Liver (tissue), 9 donors: ENCODE measurements around the gene SECISBP2L. TPM values are rescaled to one million over a fixed set of nuclear protein-coding genes. Genes with fewer than 3 reads are reported as not detected.

Experiments
- DNase-seq: peaks from one replicate; pipeline ENCODE4 v3.0.0-alpha.2; 2017; ENCODE audit warnings: low spot score
- H3K27ac ChIP-seq, 2 donors: one replicate each; pipeline ENCODE4 v1.7.0; 2013; ENCODE audit warnings: inconsistent platforms in 2 of 2, low read length in 2 of 2, control low read depth in 1 of 2, low read depth in 1 of 2, mild to moderate bottlenecking in 1 of 2
- H3K27me3 ChIP-seq, 4 donors: one replicate each; pipeline versions ENCODE4 v1.6.1 to v1.7.0; 2013; ENCODE audit warnings: low read length in 3 of 4, inconsistent platforms in 1 of 4, mild to moderate bottlenecking in 1 of 4, moderate library complexity in 1 of 4; ENCODE audit not compliant: control insufficient read depth in 4 of 4, insufficient read depth in 4 of 4
- H3K36me3 ChIP-seq, 4 donors: one replicate each; pipeline versions ENCODE4 v1.6.1 to v1.7.0; 2013; ENCODE audit warnings: low read length in 3 of 4, mild to moderate bottlenecking in 3 of 4, low read depth in 1 of 4, moderate library complexity in 1 of 4; ENCODE audit not compliant: control insufficient read depth in 4 of 4, insufficient read depth in 3 of 4
- H3K4me1 ChIP-seq, 4 donors: one replicate each; pipeline versions ENCODE4 v1.6.1 to v1.7.0; 2013; ENCODE audit warnings: low read length in 3 of 4, mild to moderate bottlenecking in 3 of 4, moderate library complexity in 1 of 4; ENCODE audit not compliant: control insufficient read depth in 4 of 4, insufficient read depth in 4 of 4
- H3K4me3 ChIP-seq, 3 donors: one replicate each; pipeline versions ENCODE4 v1.6.1 to v1.7.0; 2013; ENCODE audit warnings: low read length in 3 of 3, control low read depth in 1 of 3, low read depth in 1 of 3, mild to moderate bottlenecking in 1 of 3
- H3K9ac ChIP-seq, 2 donors: one replicate each; pipeline ENCODE4 v1.7.0; 2013; ENCODE audit warnings: low read length in 2 of 2, mild to moderate bottlenecking in 2 of 2, moderate library complexity in 2 of 2, control low read depth in 1 of 2, low read depth in 1 of 2
- H3K9me3 ChIP-seq, 4 donors: one replicate each; pipeline versions ENCODE4 v1.6.1 to v1.7.0; 2013; ENCODE audit warnings: low read length in 3 of 4; ENCODE audit not compliant: control insufficient read depth in 4 of 4
- CTCF ChIP-seq: fragments of 150-350 bp; IDR thresholded peaks from 2 replicates; pipeline ENCODE4 v1.5.1; 2017; ENCODE audit warnings: improper control_type of control experiment, low read depth, low read length; ENCODE audit not compliant: missing input control
- FOXA1 ChIP-seq: IDR thresholded peaks from 2 replicates; pipeline ENCODE4 v1.6.1; 2016; ENCODE audit warnings: antibody characterized with exemption
- GABPA ChIP-seq, 2 donors: IDR thresholded peaks in 1 of 2; conservative IDR thresholded peaks in 1 of 2; 2 replicates each; pipeline ENCODE4 v1.6.1; 2016; ENCODE audit warnings: antibody characterized with exemption in 2 of 2, mild to moderate bottlenecking in 1 of 2, moderate library complexity in 1 of 2
- HNF4G ChIP-seq: IDR thresholded peaks from 2 replicates; pipeline ENCODE4 v1.6.1; 2016; ENCODE audit warnings: antibody characterized with exemption
- JUND ChIP-seq, 2 donors: IDR thresholded peaks; 2 replicates each; pipeline ENCODE4 v1.6.1; 2016; ENCODE audit warnings: antibody characterized with exemption in 2 of 2
- NR2F2 ChIP-seq: IDR thresholded peaks from 2 replicates; pipeline ENCODE4 v1.6.1; 2016; ENCODE audit warnings: antibody characterized with exemption
- RAD21 ChIP-seq, 2 donors: IDR thresholded peaks; 2 replicates each; pipeline ENCODE4 v1.6.1; 2016; ENCODE audit warnings: antibody characterized with exemption in 2 of 2, mild to moderate bottlenecking in 2 of 2
- REST ChIP-seq: IDR thresholded peaks from 2 replicates; pipeline ENCODE4 v1.6.1; 2016; ENCODE audit warnings: antibody characterized with exemption, mild to moderate bottlenecking
- TAF1 ChIP-seq: conservative IDR thresholded peaks from 2 replicates; pipeline ENCODE4 v1.6.1; 2016; ENCODE audit warnings: antibody characterized with exemption, mild to moderate bottlenecking
- YY1 ChIP-seq: IDR thresholded peaks from 2 replicates; pipeline ENCODE4 v1.6.1; 2016; ENCODE audit warnings: antibody characterized with exemption, mild to moderate bottlenecking
- ZBTB33 ChIP-seq: IDR thresholded peaks from 2 replicates; pipeline ENCODE4 v1.6.1; 2016; ENCODE audit warnings: antibody characterized with exemption
- polyA plus RNA-seq, 2 donors: library from polyadenylated mRNA; stranded (reverse) in 1 of 2; unstranded in 1 of 2; fragments of 200-250 nt in 1 of 2; fragments of >200 nt in 1 of 2; fragmentation: Nextera tagmentation in 1 of 2; extraction: Ambion mirVana in 1 of 2; gene quantifications; one replicate each; pipeline versions ENCODE4 v1.2.1 to v1.2.3, GENCODE V29; 2013 to 2015
- total RNA-seq, 2 donors: library from RNA; depleted of rRNA; stranded (reverse); fragments of >200 nt; gene quantifications; one replicate each; pipeline ENCODE4 v1.2.3, GENCODE V29; 2014
- donor health status: healthy.
- donor health status: healthy.
- donor health status: healthy.
- donor health status: healthy.
- donor health status: healthy.

The SECISBP2L gene
- total and polyA plus RNA-seq, 4 donors, result 5.7 to 15.7 (median 14.3) TPM

- H3K9ac ChIP-seq, result no peak overlapping the region
- DNase-seq, result no peak
- H3K4me3 ChIP-seq, result no peak overlapping the region
- peaks cover 3 to 35% (median 17%) of the 10 kb centered on the region in 4 donors for H3K4me1 ChIP-seq
- no peak overlapping the region for H3K27ac ChIP-seq
- no peaks in the 10 kb centered on the region for H3K9me3 ChIP-seq
- no peaks in the 10 kb centered on the region for H3K27me3 ChIP-seq
- TF ChIP-seq TAF1 (no peak), REST (no peak), ZBTB33 (no peak), JUND (IDR thresholded peaks at IDR 0.05) (no peak), RAD21 (IDR thresholded peaks at IDR 0.05) (no peak), HNF4G (no peak), NR2F2 (no peak), YY1 (no peak), GABPA (IDR thresholded peaks at IDR 0.05 in 1 of 2, conservative IDR thresholded peaks at IDR 0.05 in 1 of 2) (no peak), CTCF (no peak)
- peaks cover 0 to 6% (median 0%) of the 10 kb centered on the region in 4 donors for H3K36me3 ChIP-seq
These were observed 6.1 kb downstream of the SECISBP2L start for GRCh38 chr15:49040151-49040550.

DNA sequence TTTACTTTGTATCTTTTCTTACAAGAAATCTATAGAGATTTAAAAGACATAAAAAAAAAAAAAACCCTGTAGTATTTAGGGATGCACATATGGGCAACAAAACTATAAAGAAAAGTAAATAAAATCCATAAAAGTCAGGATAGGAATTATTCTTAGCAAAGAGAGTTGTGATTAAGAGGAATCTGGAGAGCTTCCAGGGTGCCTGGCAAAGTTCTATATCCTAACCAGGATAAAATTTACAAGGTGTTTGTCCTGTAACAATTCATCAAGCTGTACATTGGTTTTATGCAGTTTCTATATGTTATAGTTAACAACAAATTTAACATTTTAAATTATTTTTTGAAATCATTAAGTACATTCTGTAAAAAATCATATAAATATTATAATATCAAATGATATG, 7.9 kb downstream of the SECISBP2L start:
- no peaks in the 10 kb centered on the region for H3K9me3 ChIP-seq
- peaks cover 0 to 7% (median 0%) of the 10 kb centered on the region in 4 donors for H3K36me3 ChIP-seq
- no peak overlapping the region for H3K4me3 ChIP-seq
- peaks cover 1 to 20% (median 4%) of the 10 kb centered on the region in 4 donors for H3K4me1 ChIP-seq
- H3K9ac ChIP-seq, result no peak overlapping the region
- H3K27ac ChIP-seq, result no peak overlapping the region
- no peak for DNase-seq
- no peaks in the 10 kb centered on the region for H3K27me3 ChIP-seq
- TF ChIP-seq ZBTB33 (no peak), REST (no peak), NR2F2 (no peak), YY1 (no peak), FOXA1 (no peak)
